Mesothelial cell of epicardium (in vitro differentiated cells): Measurements from ENCODE around the gene ELAVL3. TPM values are rescaled to one million over a fixed set of nuclear protein-coding genes. Genes with fewer than 3 reads are reported as not detected.
"Not testable (repeated sequence)": the region's sequence is repeated elsewhere in the genome, so short reads cannot be mapped to it uniquely, and the experiment has no call there.

Source experiments
- DNase-seq, 2 experiments: peaks; one replicate each; pipeline ENCODE4 v3.0.0; 2021; ENCODE audit warnings: low spot score in 2 of 2; ENCODE audit not compliant: unreplicated experiment in 2 of 2
- H3K27ac Mint-ChIP-seq: 2 replicates; pipeline ENCODE4 v1.8.0; 2021; ENCODE audit warnings: mixed read lengths
- H3K27me3 Mint-ChIP-seq: 2 replicates; pipeline ENCODE4 v1.8.0; 2021; ENCODE audit warnings: low read depth, mixed read lengths
- H3K36me3 Mint-ChIP-seq: 2 replicates; pipeline ENCODE4 v1.8.0; 2021; ENCODE audit warnings: mixed read lengths
- H3K4me1 Mint-ChIP-seq: 2 replicates; pipeline ENCODE4 v1.8.0; 2021; ENCODE audit warnings: mixed read lengths
- H3K4me3 Mint-ChIP-seq: 2 replicates; pipeline ENCODE4 v1.8.0; 2021; ENCODE audit warnings: mild to moderate bottlenecking, moderate library complexity, mixed read lengths
- H3K9me3 Mint-ChIP-seq: 2 replicates; pipeline ENCODE4 v1.8.0; 2021; ENCODE audit warnings: mixed read lengths
- total RNA-seq: library from RNA; stranded (reverse); gene quantifications from 3 replicates; pipeline ENCODE4 v1.2.1, GENCODE V29; 2021
- TF ChIP-seq, protein P1 (sequence below): fragments of 200-600 bp; sonication (generic); IDR thresholded peaks from one replicate; pipeline ENCODE4 v1.5.0; 2021; ENCODE audit warnings: antibody characterized with exemption; ENCODE audit not compliant: unreplicated experiment

The ELAVL3 gene
- total RNA-seq, 1 donor from 2014 or later, result 0.07 TPM

DNA sequence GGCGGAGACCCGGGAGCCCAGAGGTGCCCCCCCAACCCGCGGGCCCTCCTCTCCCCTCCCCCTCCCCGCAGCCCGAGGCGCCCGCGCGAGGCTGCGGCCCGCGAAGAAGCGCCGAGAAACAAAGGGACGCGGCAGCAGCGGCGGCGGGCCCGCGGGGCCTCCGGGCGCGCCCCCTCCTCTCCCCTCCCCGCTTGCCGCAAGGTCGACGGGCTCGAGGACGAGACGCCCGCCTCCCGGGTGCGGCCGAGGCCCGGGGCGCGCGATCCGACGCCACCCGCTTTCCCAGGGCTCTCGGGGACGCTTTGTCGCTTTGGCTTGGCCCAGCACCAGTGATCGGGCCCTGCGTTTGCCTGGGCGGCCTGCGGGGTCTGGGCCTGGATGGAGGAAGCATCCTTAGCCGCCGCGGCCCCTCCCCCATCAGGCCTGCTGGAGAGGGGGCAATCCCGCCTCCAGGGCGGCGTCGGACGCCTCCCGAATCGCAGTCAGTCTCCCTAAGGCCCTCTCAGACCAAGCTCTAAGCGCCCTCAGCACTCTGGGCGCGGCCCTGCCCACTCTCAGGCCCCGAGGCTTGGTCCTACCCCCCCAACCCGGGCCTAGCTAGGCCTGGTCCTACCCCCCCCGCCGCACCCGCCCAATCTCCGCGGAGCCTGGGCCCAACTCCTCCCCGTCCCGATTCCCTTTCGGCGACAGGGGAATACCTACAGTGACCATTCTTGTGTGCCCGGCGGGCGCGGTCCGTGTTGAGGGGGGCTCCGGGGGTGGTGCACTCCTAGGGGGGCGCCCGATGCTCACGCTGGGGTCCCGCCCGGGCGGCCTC, 740 bp downstream of the ELAVL3 start:
- Mint-ChIP-seq H3K27me3 (peaks cover 67% of the 10 kb centered on the region), H3K36me3 (peaks cover 5% of the 10 kb centered on the region)

DNA sequence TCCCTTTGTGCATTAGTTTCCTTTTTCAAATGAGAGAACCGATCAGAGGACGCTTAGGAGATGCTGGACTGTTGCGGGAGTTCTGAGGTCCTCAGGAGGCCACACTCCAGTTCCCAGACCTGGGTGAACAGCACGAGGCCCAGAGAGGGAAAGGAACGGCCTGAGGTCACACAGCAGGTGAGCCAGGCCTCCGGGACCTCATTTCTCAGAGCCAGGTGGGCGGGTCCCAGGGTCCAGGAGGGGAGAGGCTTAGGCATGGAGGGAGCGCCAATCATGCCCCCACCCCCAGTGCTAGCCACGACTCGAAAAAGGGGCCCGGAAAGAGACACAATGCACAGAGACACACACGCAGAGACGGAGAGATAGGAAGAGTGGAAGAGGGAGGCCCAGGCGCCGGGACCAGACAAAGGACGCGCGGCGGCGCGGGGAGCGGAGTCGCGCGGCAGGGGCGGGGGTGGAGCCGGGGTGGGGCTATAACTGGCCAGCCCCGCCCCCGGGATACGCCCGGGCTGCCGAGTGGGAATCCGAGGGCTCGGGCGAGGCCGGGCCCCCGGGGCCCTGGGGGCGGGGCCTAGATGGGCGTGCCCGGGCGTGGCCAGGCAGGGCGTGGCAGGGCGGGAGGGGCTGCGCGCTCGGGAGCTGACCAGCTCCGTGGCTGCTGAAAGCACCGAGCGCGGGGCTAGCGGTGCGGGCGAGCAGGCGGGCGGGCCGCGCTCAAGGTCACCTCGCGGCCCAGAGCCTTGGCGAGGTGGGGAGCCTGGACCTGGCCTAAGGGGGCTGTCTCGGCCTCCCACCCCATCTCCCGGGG, 1.6 kb downstream of the ELAVL3 start:
- no peak for DNase-seq
- Mint-ChIP-seq H3K4me3 (peak overlapping the region; percentile 10), H3K27ac (no peak overlapping the region), H3K4me1 (peaks cover 10% of the 10 kb centered on the region), H3K9me3 (no peaks in the 10 kb centered on the region), H3K27me3 (peaks cover 68% of the 10 kb centered on the region), H3K36me3 (peaks cover 3% of the 10 kb centered on the region)
- TF ChIP-seq, protein P1, sequence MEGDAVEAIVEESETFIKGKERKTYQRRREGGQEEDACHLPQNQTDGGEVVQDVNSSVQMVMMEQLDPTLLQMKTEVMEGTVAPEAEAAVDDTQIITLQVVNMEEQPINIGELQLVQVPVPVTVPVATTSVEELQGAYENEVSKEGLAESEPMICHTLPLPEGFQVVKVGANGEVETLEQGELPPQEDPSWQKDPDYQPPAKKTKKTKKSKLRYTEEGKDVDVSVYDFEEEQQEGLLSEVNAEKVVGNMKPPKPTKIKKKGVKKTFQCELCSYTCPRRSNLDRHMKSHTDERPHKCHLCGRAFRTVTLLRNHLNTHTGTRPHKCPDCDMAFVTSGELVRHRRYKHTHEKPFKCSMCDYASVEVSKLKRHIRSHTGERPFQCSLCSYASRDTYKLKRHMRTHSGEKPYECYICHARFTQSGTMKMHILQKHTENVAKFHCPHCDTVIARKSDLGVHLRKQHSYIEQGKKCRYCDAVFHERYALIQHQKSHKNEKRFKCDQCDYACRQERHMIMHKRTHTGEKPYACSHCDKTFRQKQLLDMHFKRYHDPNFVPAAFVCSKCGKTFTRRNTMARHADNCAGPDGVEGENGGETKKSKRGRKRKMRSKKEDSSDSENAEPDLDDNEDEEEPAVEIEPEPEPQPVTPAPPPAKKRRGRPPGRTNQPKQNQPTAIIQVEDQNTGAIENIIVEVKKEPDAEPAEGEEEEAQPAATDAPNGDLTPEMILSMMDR, result no peak

More for the DNA sequence above, 740 bp downstream of the ELAVL3 start:
- H3K4me1 Mint-ChIP-seq, result peaks cover 10% of the 10 kb centered on the region
- H3K9me3 Mint-ChIP-seq, result no peaks in the 10 kb centered on the region
- no peak for DNase-seq
- no peak overlapping the region for H3K4me3 Mint-ChIP-seq
- TF ChIP-seq, protein P1, result no peak
- H3K27ac Mint-ChIP-seq, result no peak overlapping the region

DNA sequence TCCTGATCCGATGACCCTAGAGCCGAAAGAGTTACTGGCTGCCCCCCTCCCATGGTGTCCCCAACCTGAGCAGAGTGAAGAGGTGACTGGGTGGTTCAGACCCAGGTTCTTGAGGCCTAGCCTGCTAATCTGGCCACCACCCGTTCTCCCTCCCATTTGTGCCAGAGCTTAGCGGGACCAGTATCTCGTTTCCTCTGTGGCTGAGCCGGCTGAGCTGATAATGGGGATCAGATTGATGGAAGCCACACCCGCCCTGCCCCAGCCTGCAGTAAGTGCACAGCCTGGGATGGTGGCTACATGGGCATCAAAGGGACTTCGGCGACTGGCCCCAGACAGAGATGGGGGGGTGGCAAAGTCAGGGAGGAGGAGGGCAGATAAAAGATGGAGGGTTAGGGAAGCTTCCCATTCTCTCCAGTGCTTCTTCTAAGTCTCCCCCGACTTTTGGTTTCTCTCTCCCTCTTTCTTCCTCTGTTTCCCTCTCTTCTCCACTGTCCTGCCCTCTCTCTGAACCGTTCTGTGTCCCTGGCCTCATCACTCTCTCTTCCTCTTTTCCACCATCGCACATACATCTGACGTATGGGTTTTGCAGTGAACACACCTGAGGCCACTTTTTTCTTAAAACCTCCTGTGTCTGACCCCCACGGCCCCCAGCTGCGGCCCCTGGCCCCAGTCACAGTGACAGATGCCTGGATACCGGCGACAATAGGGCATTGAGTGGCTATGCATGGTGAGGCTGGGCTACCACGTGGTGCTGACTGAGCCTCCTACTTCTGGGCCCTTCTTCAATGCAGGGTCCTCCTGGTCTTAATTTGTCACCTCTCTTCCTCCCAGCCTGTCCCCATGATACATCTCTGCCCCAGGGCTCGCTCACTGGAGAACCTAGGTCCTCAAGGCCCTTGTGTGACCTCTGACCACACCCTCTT, 2.4 kb downstream of the ELAVL3 start:
- Mint-ChIP-seq H3K4me1 (peaks cover 10% of the 10 kb centered on the region), H3K27me3 (peaks cover 67% of the 10 kb centered on the region), H3K27ac (no peak overlapping the region), H3K9me3 (no peaks in the 10 kb centered on the region), H3K36me3 (no peaks in the 10 kb centered on the region), H3K4me3 (peak overlapping the region; percentile 10)
- TF ChIP-seq, protein P1, result no peak
- no peak for DNase-seq

DNA sequence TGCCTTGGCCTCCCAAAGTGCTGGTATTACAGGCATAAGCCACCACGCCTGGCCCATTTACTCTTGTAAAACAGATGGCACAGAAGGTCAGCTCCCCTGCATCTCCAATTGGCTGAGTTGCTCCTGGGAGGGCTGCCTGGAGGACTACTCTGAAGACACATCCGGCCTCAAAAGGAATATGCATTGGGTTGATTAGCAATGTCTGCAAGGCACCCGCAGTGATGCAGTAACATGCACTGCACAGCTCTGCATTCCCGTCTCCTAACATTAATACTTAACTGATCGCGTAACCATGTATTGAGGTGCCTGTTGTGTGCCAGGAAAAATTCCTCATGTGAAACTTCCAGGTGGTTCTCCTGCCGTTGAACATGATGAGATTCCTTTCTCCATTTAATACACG, 5.0 kb downstream of the ELAVL3 start:
- H3K36me3 Mint-ChIP-seq, result no peaks in the 10 kb centered on the region
- H3K4me3 Mint-ChIP-seq, result no peak overlapping the region
- no peak for DNase-seq
- no peaks in the 10 kb centered on the region for H3K9me3 Mint-ChIP-seq
- H3K4me1 Mint-ChIP-seq, result peaks cover 5% of the 10 kb centered on the region
- TF ChIP-seq, protein P1, result no peak
- no peak overlapping the region for H3K27ac Mint-ChIP-seq
- H3K27me3 Mint-ChIP-seq, result peaks cover 57% of the 10 kb centered on the region

DNA sequence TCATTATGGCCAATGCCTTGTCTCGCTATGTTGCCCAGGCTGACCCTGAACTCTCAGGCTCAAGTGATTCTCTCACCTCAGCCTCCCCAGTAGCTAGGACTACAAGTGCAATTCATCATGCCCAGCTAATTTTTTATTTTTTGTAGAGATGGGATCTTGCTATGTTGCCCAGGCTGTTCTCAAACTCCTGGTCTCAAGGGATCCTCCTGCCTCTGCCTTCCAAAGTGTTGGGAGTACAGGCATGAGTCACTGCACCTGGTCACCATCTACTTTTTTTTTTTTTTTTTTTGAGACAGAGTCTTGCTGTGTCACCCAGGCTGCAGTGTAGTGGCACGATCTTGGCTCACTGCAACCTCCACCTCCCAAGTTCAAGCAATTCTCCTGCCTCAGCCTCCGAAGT, 5.5 kb downstream of the ELAVL3 start:
- H3K27ac Mint-ChIP-seq, DNase-seq, H3K36me3 Mint-ChIP-seq, H3K4me3 Mint-ChIP-seq, H3K4me1 Mint-ChIP-seq, H3K9me3 Mint-ChIP-seq: not testable (repeated sequence)
- peaks cover 57% of the 10 kb centered on the region for H3K27me3 Mint-ChIP-seq
